Activated naive CD4-positive, alpha-beta T cell treated with anti-CD3 and anti-CD28 coated beads, Interleukin-2, amount 10 ng/mL, durations not matched to agents 7 days and 5 days (primary cell): ENCODE results near the gene ADAM23.

ENCODE experiments used
- CTCF ChIA-PET: fragments of 350-600 bp; sonication (Branson Sonifier 250); formaldehyde crosslinking; loops from one replicate; lab custom pipeline; 2021; ENCODE audit warnings: antibody characterized with exemption; lab: Charles Lee
- DNase-seq: peaks from one replicate; pipeline ENCODE4 v3.0.0-alpha.2; 2020
- H3K27ac Mint-ChIP-seq: one replicate; pipeline ENCODE4 v1.8.0; 2021; ENCODE audit warnings: mild to moderate bottlenecking, moderate library complexity, mixed read lengths
- H3K27me3 Mint-ChIP-seq: one replicate; pipeline ENCODE4 v1.8.0; 2021; ENCODE audit warnings: mild to moderate bottlenecking, mixed read lengths
- H3K36me3 Mint-ChIP-seq: one replicate; pipeline ENCODE4 v1.8.0; 2021; ENCODE audit warnings: mixed read lengths
- H3K4me1 Mint-ChIP-seq: one replicate; pipeline ENCODE4 v1.8.0; 2021; ENCODE audit warnings: mixed read lengths
- H3K4me3 Mint-ChIP-seq: one replicate; pipeline ENCODE4 v1.8.0; 2021; ENCODE audit warnings: mild to moderate bottlenecking, moderate library complexity, mixed read lengths
- H3K9me3 Mint-ChIP-seq: one replicate; pipeline ENCODE4 v1.8.0; 2021; ENCODE audit warnings: mixed read lengths

The ADAM23 gene

DNA sequence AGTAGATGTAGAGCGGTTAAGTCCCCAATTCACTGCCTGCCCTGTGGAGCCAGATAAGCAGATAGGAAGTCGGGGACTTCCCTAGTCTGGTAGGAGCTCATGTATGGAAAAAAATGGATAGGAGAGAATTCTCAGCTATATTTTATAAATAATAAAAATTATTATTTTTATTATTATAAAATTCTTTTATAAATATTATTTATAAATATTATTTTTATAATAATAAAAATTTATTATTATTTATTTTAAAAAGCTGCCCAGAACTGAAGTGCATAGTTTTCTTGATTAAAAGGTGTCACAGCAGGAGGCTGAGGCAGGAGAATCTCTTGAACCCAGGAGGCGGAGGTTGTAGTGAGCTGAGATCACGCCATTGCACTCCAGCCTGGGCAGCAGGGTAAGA is 97.4 kb downstream of the ADAM23 start:
- peaks cover 21% of the 10 kb centered on the region for H3K4me1 Mint-ChIP-seq
- H3K36me3 Mint-ChIP-seq = no peaks in the 10 kb centered on the region
- no peak overlapping the region for H3K27ac Mint-ChIP-seq
- no peak for DNase-seq
- no peak overlapping the region for H3K4me3 Mint-ChIP-seq
- H3K9me3 Mint-ChIP-seq = no peaks in the 10 kb centered on the region
- peaks cover 15% of the 10 kb centered on the region for H3K27me3 Mint-ChIP-seq
- CTCF ChIA-PET = interaction anchor here (0.8 to 1.1 kb wide), 2 partner anchors 19 to 1167 kb away, joined by 3 read pairs; no protein-coding TSS in a partner anchor

DNA sequence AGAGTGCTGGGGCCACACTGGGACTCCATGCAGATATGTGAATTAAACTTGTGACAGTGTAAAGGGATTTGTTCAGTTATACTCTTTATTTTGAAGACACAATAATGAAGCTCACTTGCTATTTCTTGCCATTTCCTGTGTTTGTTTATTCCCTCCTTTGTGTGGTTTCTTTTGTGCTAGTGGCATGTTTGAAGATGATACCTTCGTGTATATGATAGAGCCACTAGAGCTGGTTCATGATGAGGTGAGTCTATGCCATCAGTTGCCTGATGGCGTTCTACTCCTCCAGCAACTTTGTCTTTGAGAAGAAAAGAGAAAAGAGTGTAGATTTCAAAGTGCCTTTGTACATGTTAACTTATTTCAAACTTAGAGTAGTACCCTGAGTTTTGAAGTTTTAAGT is 99.7 kb downstream of the ADAM23 start:
- CTCF ChIA-PET = no interaction called here
- no peak for DNase-seq

GRCh38 chr2:206548383-206548782 is 105.1 kb downstream of the ADAM23 start:
- DNase-seq = no peak
- no peaks in the 10 kb centered on the region for H3K36me3 Mint-ChIP-seq
- peaks cover 12% of the 10 kb centered on the region for H3K27me3 Mint-ChIP-seq
- H3K9me3 Mint-ChIP-seq = no peaks in the 10 kb centered on the region
- CTCF ChIA-PET = interaction anchor here (3.6 kb wide), 1 partner anchor 10 kb away, joined by 21 read pairs; no protein-coding TSS in a partner anchor
- no peak overlapping the region for H3K4me3 Mint-ChIP-seq
- no peak overlapping the region for H3K27ac Mint-ChIP-seq
- peaks cover 4% of the 10 kb centered on the region for H3K4me1 Mint-ChIP-seq

More for the DNA sequence above, 99.7 kb downstream of the ADAM23 start:
- no peaks in the 10 kb centered on the region for H3K9me3 Mint-ChIP-seq
- H3K27ac Mint-ChIP-seq = peak overlapping the region; percentile 43
- H3K4me3 Mint-ChIP-seq = no peak overlapping the region
- peaks cover 14% of the 10 kb centered on the region for H3K4me1 Mint-ChIP-seq
- H3K27me3 Mint-ChIP-seq = peaks cover 13% of the 10 kb centered on the region
- H3K36me3 Mint-ChIP-seq = no peaks in the 10 kb centered on the region

GRCh38 chr2:206555721-206556120 is 112.4 kb downstream of the ADAM23 start:
- no peaks in the 10 kb centered on the region for H3K9me3 Mint-ChIP-seq
- CTCF ChIA-PET = interaction anchor here (0.6 to 0.9 kb wide), 4 partner anchors 8 to 1067 kb away, joined by 3 read pairs; no protein-coding TSS in a partner anchor
- no peak overlapping the region for H3K4me3 Mint-ChIP-seq
- H3K36me3 Mint-ChIP-seq = no peaks in the 10 kb centered on the region
- peaks cover 13% of the 10 kb centered on the region for H3K27me3 Mint-ChIP-seq
- no peak overlapping the region for H3K27ac Mint-ChIP-seq
- DNase-seq = no peak
- peaks cover 25% of the 10 kb centered on the region for H3K4me1 Mint-ChIP-seq

DNA sequence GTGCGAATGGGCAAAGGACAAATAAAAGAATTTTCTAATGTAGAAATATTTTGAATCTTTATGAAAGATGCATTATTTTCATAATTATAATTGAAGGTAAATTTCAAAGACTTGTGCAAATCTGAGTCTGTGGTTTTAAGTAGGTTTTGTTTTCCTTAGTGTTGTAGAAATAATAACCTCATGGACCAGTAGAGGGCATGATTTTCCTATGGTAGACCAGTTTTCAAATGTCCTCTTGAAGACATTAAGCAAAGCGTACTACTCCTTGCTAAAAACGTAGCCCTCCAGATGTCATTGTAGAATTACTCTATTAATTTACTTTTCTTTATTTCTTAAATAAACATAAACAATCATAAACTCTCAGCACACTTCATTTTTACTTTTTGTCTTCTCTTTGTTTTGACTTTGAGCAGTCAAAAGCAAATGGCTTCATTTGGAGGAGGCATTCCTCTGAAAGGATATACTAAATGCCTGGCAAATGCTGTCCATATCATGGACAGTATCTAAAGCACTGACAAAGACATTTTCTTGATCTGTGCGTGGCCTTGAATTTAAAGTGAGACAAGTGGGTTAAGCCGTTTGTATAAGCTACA is 113.1 kb downstream of the ADAM23 start:
- H3K36me3 Mint-ChIP-seq = no peaks in the 10 kb centered on the region
- no peak overlapping the region for H3K4me3 Mint-ChIP-seq
- no peaks in the 10 kb centered on the region for H3K9me3 Mint-ChIP-seq
- no peak overlapping the region for H3K27ac Mint-ChIP-seq
- CTCF ChIA-PET = interaction anchor here (0.6 to 3.2 kb wide), 7 partner anchors 9 to 1484 kb away, joined by 3 to 21 read pairs (median 5); no protein-coding TSS in a partner anchor
- DNase-seq = no peak
- H3K4me1 Mint-ChIP-seq = peaks cover 25% of the 10 kb centered on the region
- peaks cover 13% of the 10 kb centered on the region for H3K27me3 Mint-ChIP-seq

DNA sequence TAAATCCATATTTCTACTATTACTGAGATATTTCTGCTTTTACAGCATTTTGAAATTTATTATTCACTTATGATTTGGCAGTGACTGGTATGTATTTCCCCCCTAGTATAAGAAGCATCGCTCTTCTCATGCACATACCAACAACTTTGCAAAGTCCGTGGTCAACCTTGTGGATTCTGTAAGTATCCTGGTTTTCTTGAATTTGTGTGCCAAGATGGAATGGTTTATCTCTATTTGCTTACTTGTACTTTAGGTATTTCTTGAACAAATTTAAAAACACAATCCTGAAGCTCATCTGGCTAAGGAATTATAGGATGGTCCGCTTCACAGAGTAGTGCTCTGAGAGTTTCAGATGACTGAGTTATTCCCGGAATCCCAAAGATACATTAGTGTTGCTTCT is 114.0 kb downstream of the ADAM23 start:
- H3K4me1 Mint-ChIP-seq = peaks cover 25% of the 10 kb centered on the region
- no peaks in the 10 kb centered on the region for H3K36me3 Mint-ChIP-seq
- H3K27me3 Mint-ChIP-seq = peaks cover 13% of the 10 kb centered on the region
- no peaks in the 10 kb centered on the region for H3K9me3 Mint-ChIP-seq
- no peak overlapping the region for H3K4me3 Mint-ChIP-seq
- no peak for DNase-seq
- CTCF ChIA-PET = interaction anchor here (0.5 to 3.2 kb wide), 8 partner anchors 10 to 1483 kb away, joined by 3 to 21 read pairs (median 4); no protein-coding TSS in a partner anchor
- H3K27ac Mint-ChIP-seq = no peak overlapping the region

DNA sequence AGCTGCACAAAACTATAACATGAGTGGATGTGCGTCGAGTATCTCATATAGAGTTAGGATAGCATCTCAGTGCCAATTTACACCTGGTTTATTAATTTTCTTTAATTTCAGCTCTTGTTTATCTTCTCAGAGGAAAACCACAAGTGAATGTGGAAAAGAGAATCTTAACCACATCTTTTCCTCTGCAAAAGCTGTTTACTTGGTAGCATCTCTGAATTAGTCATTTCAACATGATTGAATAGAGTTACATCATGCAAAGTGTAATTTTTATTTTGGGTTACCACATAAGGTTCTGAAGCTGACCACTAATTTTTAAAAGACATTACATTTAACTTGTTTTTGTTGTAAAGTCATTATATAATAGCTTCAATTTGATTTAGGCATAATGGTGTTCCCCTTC is 115.2 kb downstream of the ADAM23 start:
- H3K36me3 Mint-ChIP-seq = no peaks in the 10 kb centered on the region
- peaks cover 25% of the 10 kb centered on the region for H3K4me1 Mint-ChIP-seq
- no peaks in the 10 kb centered on the region for H3K9me3 Mint-ChIP-seq
- peak overlapping the region; percentile 75 for H3K27ac Mint-ChIP-seq
- no peak overlapping the region for H3K4me3 Mint-ChIP-seq
- no peak for DNase-seq
- peaks cover 9% of the 10 kb centered on the region for H3K27me3 Mint-ChIP-seq
- CTCF ChIA-PET = interaction anchor here (0.8 to 3.2 kb wide), 10 partner anchors 11 to 915 kb away, joined by 3 to 21 read pairs (median 3); no protein-coding TSS in a partner anchor

- no peaks in the 10 kb centered on the region for H3K9me3 Mint-ChIP-seq
- H3K4me1 Mint-ChIP-seq = peaks cover 25% of the 10 kb centered on the region
- H3K36me3 Mint-ChIP-seq = no peaks in the 10 kb centered on the region
- H3K27me3 Mint-ChIP-seq = peaks cover 10% of the 10 kb centered on the region
- DNase-seq = no peak
- no peak overlapping the region for H3K4me3 Mint-ChIP-seq
- CTCF ChIA-PET = no interaction called here
- H3K27ac Mint-ChIP-seq = no peak overlapping the region
Observed at GRCh38 chr2:206561962-206562361, 118.6 kb downstream of the ADAM23 start.

GRCh38 chr2:206562375-206562774 is 119.0 kb downstream of the ADAM23 start:
- H3K27ac Mint-ChIP-seq = no peak overlapping the region
- H3K36me3 Mint-ChIP-seq = no peaks in the 10 kb centered on the region
- CTCF ChIA-PET = no interaction called here
- no peak for DNase-seq
- no peak overlapping the region for H3K4me3 Mint-ChIP-seq
- peaks cover 10% of the 10 kb centered on the region for H3K27me3 Mint-ChIP-seq
- peaks cover 23% of the 10 kb centered on the region for H3K4me1 Mint-ChIP-seq
- no peaks in the 10 kb centered on the region for H3K9me3 Mint-ChIP-seq

DNA sequence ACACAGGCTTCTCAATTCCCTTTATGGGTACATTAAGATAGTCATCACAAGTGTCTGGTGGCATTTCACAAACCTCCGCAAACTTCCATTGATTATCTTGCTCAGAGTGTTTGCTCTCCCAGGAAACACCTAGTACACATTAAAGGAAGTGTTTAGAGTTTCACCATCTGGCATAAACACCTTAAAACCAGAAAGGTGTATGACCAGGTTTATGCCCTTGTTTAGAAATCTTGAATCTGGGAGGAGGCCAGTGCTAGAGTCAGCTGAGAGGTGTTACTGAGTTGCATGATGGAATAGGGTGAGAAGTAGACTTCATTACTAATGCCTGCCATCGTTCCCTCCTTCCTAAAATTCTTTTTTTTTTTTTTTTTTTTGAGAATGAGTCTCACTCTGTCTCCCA is 120.0 kb downstream of the ADAM23 start:
- DNase-seq = no peak
- peaks cover 10% of the 10 kb centered on the region for H3K27me3 Mint-ChIP-seq
- peaks cover 16% of the 10 kb centered on the region for H3K4me1 Mint-ChIP-seq
- no peaks in the 10 kb centered on the region for H3K9me3 Mint-ChIP-seq
- H3K36me3 Mint-ChIP-seq = no peaks in the 10 kb centered on the region
- H3K4me3 Mint-ChIP-seq = no peak overlapping the region
- CTCF ChIA-PET = no interaction called here
- no peak overlapping the region for H3K27ac Mint-ChIP-seq

DNA sequence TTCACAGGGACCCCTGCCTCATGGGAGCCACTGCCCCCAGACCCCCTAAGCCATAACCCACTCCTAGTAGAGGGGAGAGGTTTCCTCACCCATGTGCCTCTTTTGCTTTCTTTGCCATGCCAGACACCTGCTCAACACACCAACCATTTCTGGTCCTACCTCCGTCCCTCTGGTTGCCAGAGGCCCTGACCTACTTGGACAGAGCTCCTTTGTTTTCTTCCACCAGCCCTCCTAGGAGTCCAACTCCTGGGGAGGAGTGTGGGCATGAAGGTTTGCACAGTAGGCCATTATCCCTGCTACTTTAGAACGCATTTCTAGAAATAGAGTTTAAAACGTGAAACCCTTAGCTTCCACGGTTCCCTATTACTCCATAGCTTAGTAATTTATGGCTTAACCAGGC is 122.3 kb downstream of the ADAM23 start:
- H3K27me3 Mint-ChIP-seq = peaks cover 5% of the 10 kb centered on the region
- CTCF ChIA-PET = no interaction called here
- no peak overlapping the region for H3K4me3 Mint-ChIP-seq
- H3K9me3 Mint-ChIP-seq = no peaks in the 10 kb centered on the region
- DNase-seq = no peak
- no peak overlapping the region for H3K27ac Mint-ChIP-seq
- no peaks in the 10 kb centered on the region for H3K4me1 Mint-ChIP-seq
- no peaks in the 10 kb centered on the region for H3K36me3 Mint-ChIP-seq

DNA sequence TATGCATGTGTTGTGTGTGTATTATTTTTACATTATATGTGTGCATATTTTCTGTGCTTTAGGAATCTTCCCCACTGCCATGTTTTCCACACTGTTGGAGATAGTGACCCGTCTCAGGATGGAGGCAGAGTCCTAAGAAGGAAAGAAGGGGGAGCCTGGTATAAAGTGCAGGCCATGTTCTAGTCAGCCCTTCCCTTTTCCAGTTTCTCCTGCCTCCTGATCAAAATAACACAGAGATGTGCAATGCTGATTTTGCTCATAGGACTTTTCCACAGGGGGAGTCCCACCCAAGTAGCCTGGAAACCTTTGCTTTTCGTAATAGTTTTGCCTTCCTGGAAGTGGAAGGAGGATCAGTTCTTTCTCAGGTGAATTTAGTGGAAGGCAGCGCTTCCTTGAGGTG is 126.1 kb downstream of the ADAM23 start:
- Mint-ChIP-seq H3K4me3 (no peak overlapping the region), H3K27ac (no peak overlapping the region), H3K36me3 (no peaks in the 10 kb centered on the region), H3K4me1 (no peaks in the 10 kb centered on the region), H3K27me3 (peaks cover 5% of the 10 kb centered on the region), H3K9me3 (no peaks in the 10 kb centered on the region)
- CTCF ChIA-PET = no interaction called here
- no peak for DNase-seq

DNA sequence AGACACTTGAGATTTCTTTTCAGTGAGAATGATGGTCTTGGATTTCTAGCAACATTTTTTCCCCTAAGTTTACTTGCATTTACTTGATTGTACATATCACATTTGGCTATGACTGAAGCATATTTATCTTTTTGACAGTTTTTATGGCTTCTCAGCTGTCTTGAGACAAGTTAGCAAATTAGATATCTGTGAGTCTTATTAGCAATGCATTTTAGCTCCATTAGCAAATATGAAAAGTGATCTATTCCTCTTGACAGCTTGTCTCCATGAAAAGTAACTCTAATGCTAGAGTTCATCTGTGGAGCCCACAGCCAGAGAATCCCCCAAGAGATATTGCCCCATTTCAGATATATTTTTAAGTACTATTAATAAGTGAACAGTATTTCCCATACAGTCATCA is 126.9 kb downstream of the ADAM23 start:
- no peaks in the 10 kb centered on the region for H3K4me1 Mint-ChIP-seq
- H3K27ac Mint-ChIP-seq = no peak overlapping the region
- CTCF ChIA-PET = no interaction called here
- H3K36me3 Mint-ChIP-seq = no peaks in the 10 kb centered on the region
- no peak overlapping the region for H3K4me3 Mint-ChIP-seq
- H3K9me3 Mint-ChIP-seq = no peaks in the 10 kb centered on the region
- DNase-seq = no peak
- peaks cover 5% of the 10 kb centered on the region for H3K27me3 Mint-ChIP-seq

DNA sequence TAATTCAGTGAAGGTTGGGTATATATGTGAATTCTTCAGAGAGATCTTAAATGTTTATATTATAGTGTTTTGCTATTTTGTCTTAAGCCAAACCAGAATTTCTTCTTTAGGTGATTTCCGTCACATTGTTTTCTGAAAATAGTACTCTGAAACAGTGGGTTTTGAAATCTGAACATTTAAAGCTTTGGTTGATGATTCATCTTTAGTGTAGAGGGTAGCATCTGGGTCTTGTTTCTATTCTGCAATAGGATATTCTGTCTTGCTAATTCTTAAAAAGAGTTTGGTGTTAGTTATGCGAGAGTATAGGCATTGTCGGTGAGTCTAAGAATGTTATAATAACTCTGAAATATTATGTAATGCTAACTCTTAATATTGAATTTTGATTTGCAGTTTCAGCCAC is 129.4 kb downstream of the ADAM23 start:
- H3K4me1 Mint-ChIP-seq = no peaks in the 10 kb centered on the region
- H3K27me3 Mint-ChIP-seq = no peaks in the 10 kb centered on the region
- H3K27ac Mint-ChIP-seq = no peak overlapping the region
- H3K36me3 Mint-ChIP-seq = no peaks in the 10 kb centered on the region
- DNase-seq = no peak
- CTCF ChIA-PET = no interaction called here
- no peaks in the 10 kb centered on the region for H3K9me3 Mint-ChIP-seq
- H3K4me3 Mint-ChIP-seq = no peak overlapping the region

DNA sequence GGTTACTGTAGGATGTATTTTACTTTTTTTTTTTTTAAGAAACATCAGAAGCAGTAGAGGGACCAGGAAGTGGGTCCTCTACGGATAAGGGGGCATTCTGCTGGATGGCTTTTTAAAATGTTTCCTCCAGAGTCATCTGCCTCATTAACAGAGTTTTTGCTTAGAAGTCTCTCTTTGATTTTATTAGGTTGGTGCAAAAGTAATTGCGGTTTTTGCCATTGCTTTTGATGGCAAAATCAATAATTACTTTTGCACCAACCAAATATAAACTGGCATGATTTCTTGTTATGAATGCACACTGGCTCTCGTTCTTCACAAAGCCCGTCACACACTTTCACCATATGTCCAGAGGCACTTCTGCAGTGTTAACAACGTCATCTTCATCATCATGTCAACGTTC is 130.5 kb downstream of the ADAM23 start:
- Mint-ChIP-seq H3K4me3 (no peak overlapping the region), H3K9me3 (no peaks in the 10 kb centered on the region), H3K36me3 (no peaks in the 10 kb centered on the region), H3K27ac (no peak overlapping the region), H3K4me1 (no peaks in the 10 kb centered on the region), H3K27me3 (no peaks in the 10 kb centered on the region)
- no peak for DNase-seq
- CTCF ChIA-PET = no interaction called here
